HCT116 (cell line): ENCODE data around the gene PLEKHG5. TPM values are rescaled to one million over a fixed set of nuclear protein-coding genes. Genes with fewer than 3 reads are reported as not detected.

ENCODE experiments used
- ATAC-seq: fragments of 200-7000 bp; cut with Tn5 transposase; 2 replicates; pipeline ENCODE4 v1.9.1; 2020; ENCODE audit warnings: mild to moderate bottlenecking, moderate library complexity
- BruUV-seq: library from RNA; stranded (reverse); fragments of 400-500 nt; replicated peaks from 2 replicates; lab custom pipeline; 2021; lab: Mats Ljungman, UMichigan
- CTCF ChIA-PET: fragments of 300-600 bp; sonication (Branson Sonifier 250); formaldehyde crosslinking; loops from one replicate; lab custom pipeline; 2021; ENCODE audit warnings: antibody characterized with exemption; lab: Charles Lee
- POLR2A ChIA-PET: fragments of 300-600, 350-600 bp; sonication (Branson Sonifier 250); formaldehyde crosslinking; loops from one replicate; lab custom pipeline; 2021; ENCODE audit warnings: antibody characterized with exemption; lab: Charles Lee
- RAD21 ChIA-PET, 2 experiments: fragments of 300-600 bp; sonication (Branson Sonifier 250); formaldehyde crosslinking; loops; one replicate each; lab custom pipeline; 2023; ENCODE audit warnings: low total read pairs in 2 of 2; ENCODE audit not compliant: uncharacterized antibody in 2 of 2, unreplicated experiment in 2 of 2, low non-redundant PET in 1 of 2; lab: Charles Lee
- DNase-seq: peaks from one replicate; pipeline ENCODE4 v3.0.0-alpha.2; 2010; ENCODE audit warnings: low read depth, low spot score
- H2AFZ ChIP-seq: fragments of 200-600 bp; shearing (Covaris generic), sonication (generic); 2 replicates; pipeline ENCODE4 v1.6.1; 2017; ENCODE audit warnings: low read depth, mixed run types, mixed read lengths, antibody characterized with exemption, low read length; ENCODE audit not compliant: poor library complexity, severe bottlenecking
- H3K27ac ChIP-seq: 2 replicates; pipeline ENCODE4 v1.5.1; 2012; ENCODE audit warnings: low read depth, low read length
- H3K27me3 ChIP-seq: fragments of 200-600 bp; sonication (generic); 2 replicates; pipeline ENCODE4 v1.6.1; 2016; ENCODE audit warnings: mixed run types, low read length, mixed read lengths; ENCODE audit not compliant: insufficient read depth
- H3K36me3 ChIP-seq, 2 experiments: fragments of 200-500 bp in 1 of 2; fragments of 200-600 bp in 1 of 2; sonication (Bioruptor generic) in 1 of 2; sonication (generic) in 1 of 2; 2 replicates each; pipeline versions ENCODE4 v1.5.1 to v1.6.1; 2014 to 2016; ENCODE audit warnings: low read length in 2 of 2, inconsistent platforms in 1 of 2, mixed read lengths in 1 of 2, mixed run types in 1 of 2; ENCODE audit not compliant: insufficient read depth in 2 of 2, control insufficient read depth in 1 of 2
- H3K4me1 ChIP-seq, 2 experiments: fragments of 200-600 bp in 1 of 2; sonication (generic) in 1 of 2; 2 replicates each; pipeline versions ENCODE4 v1.5.1 to v1.6.1; 2012 to 2017; ENCODE audit warnings: low read length in 2 of 2, inconsistent platforms in 1 of 2, mild to moderate bottlenecking in 1 of 2, mixed read lengths in 1 of 2, mixed run types in 1 of 2, moderate library complexity in 1 of 2; ENCODE audit not compliant: insufficient read depth in 2 of 2, control insufficient read depth in 1 of 2
- H3K4me2 ChIP-seq: fragments of 200-600 bp; sonication (generic); 2 replicates; pipeline ENCODE4 v1.6.1; 2017; ENCODE audit warnings: mixed run types, low read length, mixed read lengths
- H3K4me3 ChIP-seq, 2 experiments: fragments of 200-600 bp in 1 of 2; sonication (generic) in 1 of 2; replicated peaks in 1 of 2; 2 replicates each; pipeline ENCODE4 v1.5.1; 2011 to 2016; ENCODE audit warnings: low read length in 2 of 2, control low read depth in 1 of 2, low read depth in 1 of 2, mild to moderate bottlenecking in 1 of 2, mixed read lengths in 1 of 2, mixed run types in 1 of 2
- H3K79me2 ChIP-seq: fragments of 200-600 bp; sonication (generic); 2 replicates; pipeline ENCODE4 v1.6.1; 2017; ENCODE audit warnings: mild to moderate bottlenecking, mixed run types, low read length, moderate library complexity, mixed read lengths; ENCODE audit not compliant: insufficient read depth
- H3K9ac ChIP-seq: fragments of 200-600 bp; sonication (generic); 2 replicates; pipeline ENCODE4 v1.6.1; 2016; ENCODE audit warnings: low read length, mixed read lengths
- H3K9me2 ChIP-seq: fragments of 200-600 bp; sonication (generic), shearing (Covaris generic); 2 replicates; pipeline ENCODE4 v1.6.1; 2017; ENCODE audit warnings: mixed run types, mild to moderate bottlenecking, moderate library complexity; ENCODE audit not compliant: insufficient read depth
- H3K9me3 ChIP-seq, 2 experiments: fragments of 200-500 bp in 1 of 2; fragments of 200-600 bp in 1 of 2; sonication (Bioruptor generic) in 1 of 2; sonication (generic) in 1 of 2; 2 replicates each; pipeline ENCODE4 v1.6.1; 2014 to 2017; ENCODE audit warnings: low read length in 2 of 2, mixed read lengths in 2 of 2, inconsistent platforms in 1 of 2, low read depth in 1 of 2, mild to moderate bottlenecking in 1 of 2, mixed run types in 1 of 2, moderate library complexity in 1 of 2; ENCODE audit not compliant: control insufficient read depth in 1 of 2, insufficient read depth in 1 of 2
- H4K20me1 ChIP-seq: fragments of 200-600 bp; sonication (generic), shearing (Covaris generic); 2 replicates; pipeline ENCODE4 v1.6.1; 2017; ENCODE audit warnings: mixed run types, mild to moderate bottlenecking, moderate library complexity; ENCODE audit not compliant: insufficient read depth
- CBX3 ChIP-seq: IDR thresholded peaks from 2 replicates; pipeline ENCODE4 v1.6.1; 2012; ENCODE audit warnings: low read depth
- CEBPB ChIP-seq: IDR thresholded peaks from 2 replicates; pipeline ENCODE4 v1.6.1; 2012; ENCODE audit warnings: low read depth
- ELF1 ChIP-seq: IDR thresholded peaks from 2 replicates; pipeline ENCODE4 v1.6.1; 2012; ENCODE audit warnings: low read depth, borderline replicate concordance
- EZH2 ChIP-seq: fragments of 200-600 bp; sonication (generic); IDR thresholded peaks from 2 replicates; pipeline ENCODE4 v1.6.1; 2017; ENCODE audit warnings: antibody characterized with exemption, mixed run types
- EZH2phosphoT487 ChIP-seq: fragments of 200-600 bp; IDR thresholded peaks from 2 replicates; pipeline ENCODE4 v1.6.1; 2018; ENCODE audit warnings: antibody characterized with exemption, borderline replicate concordance
- FOSL1 ChIP-seq: IDR thresholded peaks from 2 replicates; pipeline ENCODE4 v1.6.1; 2012; ENCODE audit warnings: low read depth
- JUND ChIP-seq: IDR thresholded peaks from 2 replicates; pipeline ENCODE4 v1.6.1; 2012
- SIN3A ChIP-seq: IDR thresholded peaks from 2 replicates; pipeline ENCODE4 v1.6.1; 2012; ENCODE audit warnings: low read depth
- SRF ChIP-seq: IDR thresholded peaks from 2 replicates; pipeline ENCODE4 v1.6.1; 2012; ENCODE audit warnings: low read depth
- TCF7L2 ChIP-seq: IDR thresholded peaks from 2 replicates; pipeline ENCODE4 v1.7.0; 2011; ENCODE audit warnings: borderline replicate concordance, inconsistent platforms; ENCODE audit not compliant: insufficient read depth, insufficient read length; ENCODE audit errors: extremely low read depth
- YY1 ChIP-seq: IDR thresholded peaks from 2 replicates; pipeline ENCODE4 v1.6.1; 2011; ENCODE audit warnings: low read length, low read depth, moderate library complexity, mild to moderate bottlenecking; ENCODE audit not compliant: insufficient replicate concordance; ENCODE audit errors: extremely low read depth
- ZFX ChIP-seq: fragments of 450-650 bp; IDR thresholded peaks from 2 replicates; pipeline ENCODE4 v1.6.1; 2017
- ZNF274 ChIP-seq: fragments of 200-500 bp; sonication (Bioruptor generic); IDR thresholded peaks from 2 replicates; pipeline ENCODE4 v1.6.1; 2014; ENCODE audit warnings: mild to moderate bottlenecking, low read depth, low read length, inconsistent platforms
- intact Hi-C: fragments of 100-400 bp; cut with micrococcal nuclease; formaldehyde crosslinking; loops from 2 replicates; pipeline ENCODE4 v1.10.0; 2022
- total RNA-seq: library from RNA; stranded (reverse); gene quantifications from one replicate; pipeline ENCODE4 v1.2.1, GENCODE V29; 2021; ENCODE audit not compliant: unreplicated experiment
- TF ChIP-seq, protein P1 (sequence below): IDR thresholded peaks from 2 replicates; pipeline ENCODE4 v1.6.1; 2012
- TF ChIP-seq, protein P2 (sequence below): IDR thresholded peaks from 2 replicates; pipeline ENCODE4 v1.6.1; 2012; ENCODE audit warnings: low read depth
- TF ChIP-seq, protein P3 (sequence below): IDR thresholded peaks from 2 replicates; pipeline ENCODE4 v1.6.1; 2011; ENCODE audit warnings: mild to moderate bottlenecking, low read length, moderate library complexity; ENCODE audit not compliant: insufficient replicate concordance; ENCODE audit errors: extremely low read depth

The PLEKHG5 gene
- total RNA-seq, 1 experiment from 2014 or later, result 33.0 TPM

DNA sequence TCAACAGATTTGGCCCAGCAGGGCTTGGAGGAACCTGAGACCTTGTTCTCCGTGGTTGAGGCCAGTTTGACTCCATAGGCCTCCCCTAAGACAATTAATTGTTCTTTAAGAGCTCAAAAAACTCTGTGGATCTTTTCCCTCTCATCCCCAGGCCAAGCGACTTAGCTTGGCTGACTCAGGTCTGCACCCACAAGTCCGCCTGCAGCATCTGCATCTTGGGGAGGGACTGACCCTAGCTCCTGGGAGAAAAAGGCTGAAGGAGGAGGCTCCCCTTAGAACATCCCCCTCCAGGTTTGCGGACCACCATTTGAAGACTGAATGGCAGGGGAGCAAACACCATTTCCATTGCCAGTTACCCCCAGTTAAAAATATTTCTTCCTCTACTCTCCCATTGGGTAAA is 70.2 kb downstream of the PLEKHG5 start:
- Histone ChIP-seq H3K36me3 (no peaks in the 10 kb centered on the region), H2AFZ (no peak overlapping the region), H3K79me2 (peaks cover 6% of the 10 kb centered on the region; the same call in 1 of the 2 replicates), H3K27ac (no peak overlapping the region), H4K20me1 (no peaks in the 10 kb centered on the region), H3K9me3 (no peaks in the 10 kb centered on the region), H3K9me2 (no peaks in the 10 kb centered on the region), H3K4me1 (peaks cover 44 to 87% of the 10 kb centered on the region in 2 experiments), H3K9ac (peak overlapping the region; percentile 71; the same call in 1 of the 2 replicates), H3K4me2 (peak overlapping the region; percentile 97), H3K4me3 (no peak overlapping the region), H3K27me3 (no peaks in the 10 kb centered on the region)
- ATAC-seq, result no peak
- ChIA-PET POLR2A (no interaction called here), RAD21 (no interaction called here), CTCF (interaction anchor here (1.4 to 3.5 kb wide), 2 partner anchors 18 to 175 kb away, joined by 3 to 105 read pairs; no protein-coding TSS in a partner anchor)
- DNase-seq, result no peak
- intact Hi-C loops, result no loop called here
- TF ChIP-seq JUND, result no peak
- no peak for TF ChIP-seq SIN3A
- TF ChIP-seq EZH2phosphoT487, result no peak
- no peak for TF ChIP-seq ZFX
- no peak for TF ChIP-seq TCF7L2
- no peak for TF ChIP-seq ELF1
- TF ChIP-seq CBX3, result no peak
- TF ChIP-seq, protein P1, sequence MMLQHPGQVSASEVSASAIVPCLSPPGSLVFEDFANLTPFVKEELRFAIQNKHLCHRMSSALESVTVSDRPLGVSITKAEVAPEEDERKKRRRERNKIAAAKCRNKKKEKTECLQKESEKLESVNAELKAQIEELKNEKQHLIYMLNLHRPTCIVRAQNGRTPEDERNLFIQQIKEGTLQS, result no peak
- TF ChIP-seq CEBPB, result no peak
- TF ChIP-seq, protein P2, sequence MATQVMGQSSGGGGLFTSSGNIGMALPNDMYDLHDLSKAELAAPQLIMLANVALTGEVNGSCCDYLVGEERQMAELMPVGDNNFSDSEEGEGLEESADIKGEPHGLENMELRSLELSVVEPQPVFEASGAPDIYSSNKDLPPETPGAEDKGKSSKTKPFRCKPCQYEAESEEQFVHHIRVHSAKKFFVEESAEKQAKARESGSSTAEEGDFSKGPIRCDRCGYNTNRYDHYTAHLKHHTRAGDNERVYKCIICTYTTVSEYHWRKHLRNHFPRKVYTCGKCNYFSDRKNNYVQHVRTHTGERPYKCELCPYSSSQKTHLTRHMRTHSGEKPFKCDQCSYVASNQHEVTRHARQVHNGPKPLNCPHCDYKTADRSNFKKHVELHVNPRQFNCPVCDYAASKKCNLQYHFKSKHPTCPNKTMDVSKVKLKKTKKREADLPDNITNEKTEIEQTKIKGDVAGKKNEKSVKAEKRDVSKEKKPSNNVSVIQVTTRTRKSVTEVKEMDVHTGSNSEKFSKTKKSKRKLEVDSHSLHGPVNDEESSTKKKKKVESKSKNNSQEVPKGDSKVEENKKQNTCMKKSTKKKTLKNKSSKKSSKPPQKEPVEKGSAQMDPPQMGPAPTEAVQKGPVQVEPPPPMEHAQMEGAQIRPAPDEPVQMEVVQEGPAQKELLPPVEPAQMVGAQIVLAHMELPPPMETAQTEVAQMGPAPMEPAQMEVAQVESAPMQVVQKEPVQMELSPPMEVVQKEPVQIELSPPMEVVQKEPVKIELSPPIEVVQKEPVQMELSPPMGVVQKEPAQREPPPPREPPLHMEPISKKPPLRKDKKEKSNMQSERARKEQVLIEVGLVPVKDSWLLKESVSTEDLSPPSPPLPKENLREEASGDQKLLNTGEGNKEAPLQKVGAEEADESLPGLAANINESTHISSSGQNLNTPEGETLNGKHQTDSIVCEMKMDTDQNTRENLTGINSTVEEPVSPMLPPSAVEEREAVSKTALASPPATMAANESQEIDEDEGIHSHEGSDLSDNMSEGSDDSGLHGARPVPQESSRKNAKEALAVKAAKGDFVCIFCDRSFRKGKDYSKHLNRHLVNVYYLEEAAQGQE, result no peak
- TF ChIP-seq, protein P3, sequence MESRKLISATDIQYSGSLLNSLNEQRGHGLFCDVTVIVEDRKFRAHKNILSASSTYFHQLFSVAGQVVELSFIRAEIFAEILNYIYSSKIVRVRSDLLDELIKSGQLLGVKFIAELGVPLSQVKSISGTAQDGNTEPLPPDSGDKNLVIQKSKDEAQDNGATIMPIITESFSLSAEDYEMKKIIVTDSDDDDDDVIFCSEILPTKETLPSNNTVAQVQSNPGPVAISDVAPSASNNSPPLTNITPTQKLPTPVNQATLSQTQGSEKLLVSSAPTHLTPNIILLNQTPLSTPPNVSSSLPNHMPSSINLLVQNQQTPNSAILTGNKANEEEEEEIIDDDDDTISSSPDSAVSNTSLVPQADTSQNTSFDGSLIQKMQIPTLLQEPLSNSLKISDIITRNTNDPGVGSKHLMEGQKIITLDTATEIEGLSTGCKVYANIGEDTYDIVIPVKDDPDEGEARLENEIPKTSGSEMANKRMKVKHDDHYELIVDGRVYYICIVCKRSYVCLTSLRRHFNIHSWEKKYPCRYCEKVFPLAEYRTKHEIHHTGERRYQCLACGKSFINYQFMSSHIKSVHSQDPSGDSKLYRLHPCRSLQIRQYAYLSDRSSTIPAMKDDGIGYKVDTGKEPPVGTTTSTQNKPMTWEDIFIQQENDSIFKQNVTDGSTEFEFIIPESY, result no peak
- no peak for TF ChIP-seq YY1
- TF ChIP-seq EZH2, result no peak
- TF ChIP-seq SRF, result no peak
- no peak for TF ChIP-seq FOSL1
- TF ChIP-seq ZNF274, result no peak
- no TSS peak for BruUV-seq
